Muscle layer of colon (tissue), 2 donors: Measurements from ENCODE around the gene MED29.

Source experiments
- H3K27ac ChIP-seq: one replicate; pipeline ENCODE4 v1.7.0; 2013; ENCODE audit warnings: low read depth, mild to moderate bottlenecking, low read length, moderate library complexity
- H3K27me3 ChIP-seq, 2 donors: one replicate each; pipeline ENCODE4 v1.7.0; 2013; ENCODE audit warnings: low read length in 2 of 2, mild to moderate bottlenecking in 2 of 2; ENCODE audit not compliant: insufficient read depth in 2 of 2, control insufficient read depth in 1 of 2
- H3K36me3 ChIP-seq: one replicate; pipeline ENCODE4 v1.7.0; 2013; ENCODE audit warnings: mild to moderate bottlenecking, low read length; ENCODE audit not compliant: insufficient read depth
- H3K4me1 ChIP-seq: one replicate; pipeline ENCODE4 v1.7.0; 2013; ENCODE audit warnings: mild to moderate bottlenecking, low read length; ENCODE audit not compliant: insufficient read depth
- H3K4me3 ChIP-seq, 2 donors: one replicate each; pipeline ENCODE4 v1.7.0; 2013; ENCODE audit warnings: low read length in 2 of 2, low read depth in 1 of 2, mild to moderate bottlenecking in 1 of 2, moderate library complexity in 1 of 2
- H3K9ac ChIP-seq: one replicate; pipeline ENCODE4 v1.7.0; 2013; ENCODE audit warnings: low read length
- H3K9me3 ChIP-seq: one replicate; pipeline ENCODE4 v1.7.0; 2013; ENCODE audit warnings: mild to moderate bottlenecking, low read length
- donor health status: abdominal sarcoma.
- donor health status: Adenocarcinoma of cecum.

Gene MED29

DNA sequence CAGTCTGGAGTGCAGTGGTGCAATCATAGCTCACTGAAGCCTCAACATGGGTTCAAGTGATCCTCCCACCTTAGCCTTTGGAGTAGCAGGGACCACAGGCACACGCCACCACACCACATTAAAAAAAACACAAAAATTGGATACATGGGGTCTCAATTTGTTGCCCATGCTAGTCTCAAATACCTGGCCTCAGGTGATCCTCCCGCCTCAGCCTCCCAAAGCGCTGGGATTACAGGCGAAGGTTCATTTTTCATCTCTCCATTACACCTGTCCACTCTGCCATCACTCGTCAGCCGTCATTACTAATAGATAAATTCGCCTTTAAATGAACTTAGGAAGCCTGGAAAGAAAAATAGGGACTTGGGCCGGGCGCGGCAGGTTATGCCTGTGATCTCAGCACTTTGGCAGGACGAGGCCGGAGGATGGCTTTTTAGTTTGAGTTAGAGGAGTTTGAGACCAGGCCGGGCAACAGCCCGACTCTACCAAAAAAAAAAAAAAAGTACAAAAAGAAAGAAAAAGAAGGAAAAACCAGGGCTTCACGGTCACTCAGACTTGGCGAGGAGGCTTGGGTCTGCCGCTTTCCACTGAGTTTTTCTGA, 53.5 kb downstream of the MED29 start:
- Histone ChIP-seq H3K27me3 (no peaks in the 10 kb centered on the region), H3K9me3 (no peaks in the 10 kb centered on the region), H3K9ac (peak overlapping the region; percentile 99), H3K27ac (peak overlapping the region; percentile 88), H3K4me3 (peak overlapping the region; percentile 80 to 99), H3K4me1 (peaks cover 31% of the 10 kb centered on the region), H3K36me3 (peaks cover 19% of the 10 kb centered on the region)

DNA sequence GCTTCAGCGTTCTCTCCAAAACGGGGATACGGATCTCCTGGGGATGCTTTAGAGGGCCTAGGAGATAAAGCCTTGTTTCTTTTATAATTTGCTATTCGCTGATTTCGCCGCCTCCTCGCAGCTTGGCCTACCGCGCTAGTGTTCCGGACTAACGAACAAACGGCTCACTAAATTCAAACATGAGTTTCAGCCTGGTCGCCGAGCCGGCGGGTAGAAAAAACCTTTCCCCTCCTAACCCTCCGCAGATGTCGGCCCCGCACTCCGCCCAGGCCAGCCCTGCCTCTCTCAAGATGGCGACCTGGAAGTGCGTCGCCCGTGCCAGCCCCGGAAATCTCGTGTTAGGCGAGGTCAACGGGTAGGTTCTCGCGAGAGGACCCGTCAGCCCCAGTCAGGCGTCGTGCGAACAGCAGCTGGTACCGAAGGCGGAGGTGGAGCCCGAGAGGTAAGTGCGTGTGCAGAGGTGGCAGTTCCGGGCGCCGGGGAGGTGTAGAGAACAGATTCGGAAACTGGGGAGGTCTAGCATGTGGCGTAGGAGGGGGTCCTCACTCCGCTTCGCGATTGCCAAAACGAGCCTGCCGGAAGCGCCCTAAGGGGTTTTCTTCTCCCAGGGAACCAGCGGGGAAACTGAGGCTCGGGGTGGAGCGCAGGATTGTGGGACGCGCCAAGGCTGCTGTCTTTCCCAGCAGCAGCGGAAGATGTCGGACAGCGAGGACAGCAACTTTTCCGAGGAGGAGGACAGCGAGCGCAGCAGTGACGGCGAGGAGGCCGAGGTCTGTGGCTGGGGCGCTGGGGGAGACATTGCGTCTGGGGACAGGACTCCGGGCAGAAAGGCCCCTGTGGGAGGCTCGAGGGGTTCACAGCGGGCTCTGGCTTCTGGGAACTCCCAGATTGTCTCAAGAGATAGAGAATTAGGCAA, 54.3 kb downstream of the MED29 start, which contains the start of gene SUPT5H:
TSS of gene SUPT5H (plus strand) at position 387 of the 916 bp plus-strand sequence. CDS start at position 696, 309 bp downstream.
- H3K4me3 ChIP-seq, result peak within 1 kb of the TSS; percentile 80 to 99
- H3K4me1 ChIP-seq, result peaks cover 31% of the 10 kb centered on the region
- no peaks in the 10 kb centered on the region for H3K27me3 ChIP-seq

DNA sequence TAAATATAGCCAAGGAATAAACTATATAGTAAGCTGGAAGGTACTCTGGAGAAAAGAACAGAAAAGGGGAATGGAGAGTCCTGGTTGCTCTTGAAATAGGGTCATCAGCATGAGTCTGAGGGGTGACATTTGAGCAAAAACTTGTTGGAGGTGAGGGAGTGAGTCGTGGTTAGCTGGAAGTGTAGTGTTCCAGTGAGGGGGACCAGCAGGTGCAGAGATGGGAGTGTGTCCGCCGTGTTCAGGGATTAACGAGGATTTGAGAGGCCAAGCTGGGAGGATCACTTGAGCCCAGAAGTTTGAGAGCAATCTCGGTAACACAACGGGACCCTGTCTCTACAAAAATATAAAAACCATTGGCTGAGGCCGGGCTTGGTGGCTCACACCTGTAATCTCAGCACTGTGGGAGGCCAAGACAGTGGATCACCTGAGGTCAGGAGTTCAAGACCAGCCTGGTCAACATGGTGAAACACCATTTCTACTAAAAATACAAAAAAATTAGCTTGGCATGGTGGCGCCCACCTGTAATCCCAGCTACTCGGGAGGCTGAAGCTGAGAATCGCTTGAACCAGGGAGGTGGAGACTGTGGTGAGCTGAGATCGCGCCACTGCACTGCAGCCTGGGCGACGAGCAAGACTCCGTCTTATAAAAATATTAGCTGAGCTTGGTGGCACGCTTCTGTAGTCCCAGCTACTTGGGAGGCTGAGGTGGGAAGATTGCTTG, 55.3 kb downstream of the MED29 start:
- peak overlapping the region; percentile 99 for H3K9ac ChIP-seq
- no peaks in the 10 kb centered on the region for H3K9me3 ChIP-seq
- H3K27me3 ChIP-seq, result no peaks in the 10 kb centered on the region
- peak overlapping the region; percentile 80 to 99 for H3K4me3 ChIP-seq
- peak overlapping the region; percentile 88 for H3K27ac ChIP-seq
- peaks cover 19% of the 10 kb centered on the region for H3K36me3 ChIP-seq
- H3K4me1 ChIP-seq, result peaks cover 31% of the 10 kb centered on the region

More for the DNA sequence above, 54.3 kb downstream of the MED29 start, which contains the start of gene SUPT5H:
- peak within 1 kb of the TSS; percentile 88 for H3K27ac ChIP-seq
- peak within 1 kb of the TSS; percentile 99 for H3K9ac ChIP-seq
- peaks cover 19% of the 10 kb centered on the region for H3K36me3 ChIP-seq
- H3K9me3 ChIP-seq, result no peaks in the 10 kb centered on the region

DNA sequence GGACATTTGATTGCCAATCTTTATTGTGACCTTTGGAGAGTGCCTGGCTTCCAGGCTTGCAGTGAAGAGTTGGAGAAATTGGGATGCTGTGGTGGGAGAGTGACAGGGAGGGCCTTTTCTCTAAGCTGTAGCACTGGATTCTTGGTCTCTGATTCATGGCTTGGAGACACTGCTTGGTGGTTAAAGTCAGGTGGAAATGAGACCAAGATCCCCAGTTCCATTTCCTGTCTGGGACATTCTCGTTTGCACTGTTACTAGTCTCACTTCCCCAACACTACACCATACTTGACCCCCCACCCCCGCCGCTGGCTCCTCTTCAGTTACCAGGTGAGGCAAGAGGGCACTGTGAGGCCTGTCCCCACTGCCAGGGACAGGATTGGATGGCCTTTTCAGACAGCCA, 57.1 kb downstream of the MED29 start:
- Histone ChIP-seq H3K9me3 (no peaks in the 10 kb centered on the region), H3K36me3 (peaks cover 23% of the 10 kb centered on the region), H3K4me1 (peaks cover 31% of the 10 kb centered on the region), H3K27me3 (no peaks in the 10 kb centered on the region), H3K4me3 (no peak overlapping the region), H3K9ac (no peak overlapping the region), H3K27ac (no peak overlapping the region)

DNA sequence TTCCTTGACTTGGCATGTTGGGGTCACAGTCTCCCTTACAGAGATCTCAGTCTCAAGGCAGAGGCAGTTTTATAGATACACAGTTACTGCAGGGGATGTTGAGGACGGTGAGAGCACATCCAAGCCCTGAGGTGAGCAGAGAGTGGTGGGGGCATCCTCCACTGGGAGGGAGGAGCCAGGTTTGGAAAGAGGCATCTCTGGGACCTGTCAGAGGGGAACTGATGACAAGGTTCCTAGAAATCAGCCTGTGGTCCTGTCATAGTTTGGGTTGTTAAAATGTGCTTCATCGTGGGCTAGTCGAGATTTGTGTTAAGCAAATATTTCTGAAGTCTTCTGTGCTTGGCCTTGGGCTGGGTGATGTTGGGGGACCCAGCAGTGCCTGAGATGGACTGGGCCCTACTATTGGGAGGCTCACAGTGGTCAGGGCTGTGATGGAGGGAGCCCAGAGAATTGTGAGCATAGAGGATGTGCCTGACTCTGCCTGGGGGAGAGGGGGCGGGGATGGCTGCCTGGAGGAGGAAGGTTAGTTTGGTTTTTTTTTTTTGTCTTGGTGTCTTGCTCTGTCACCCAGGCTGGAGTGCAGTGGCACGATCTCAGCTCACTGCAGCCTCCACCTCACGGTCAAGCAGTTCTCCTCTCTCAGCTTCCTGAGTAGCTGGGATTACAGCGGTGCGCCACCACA, 58.1 kb downstream of the MED29 start:
- no peak overlapping the region for H3K4me3 ChIP-seq
- peaks cover 33% of the 10 kb centered on the region for H3K36me3 ChIP-seq
- no peak overlapping the region for H3K27ac ChIP-seq
- H3K27me3 ChIP-seq, result no peaks in the 10 kb centered on the region
- H3K4me1 ChIP-seq, result peaks cover 31% of the 10 kb centered on the region
- H3K9me3 ChIP-seq, result no peaks in the 10 kb centered on the region
- H3K9ac ChIP-seq, result no peak overlapping the region
